AML-193 (cell line): ENCODE results near the gene OR6C65.

Source experiments
- DNase-seq, 2 experiments: peaks; one replicate each; lab custom pipeline; 2025; lab: John Stamatoyannopoulos, UW

The OR6C65 gene

GRCh38 chr12:55446326-55446725, 46.0 kb downstream of the OR6C65 start:
- no peak for DNase-seq

GRCh38 chr12:55448825-55449224, 48.5 kb downstream of the OR6C65 start:
- no peak for DNase-seq
